ENCODE data around the gene GAS7.
A peak's percentile ranks its signal among the peaks of the same experiment; 100 is the strongest.
"Not testable (repeated sequence)": the region's sequence is repeated elsewhere in the genome, so short reads cannot be mapped to it uniquely, and the experiment has no call there.

The GAS7 gene

DNA sequence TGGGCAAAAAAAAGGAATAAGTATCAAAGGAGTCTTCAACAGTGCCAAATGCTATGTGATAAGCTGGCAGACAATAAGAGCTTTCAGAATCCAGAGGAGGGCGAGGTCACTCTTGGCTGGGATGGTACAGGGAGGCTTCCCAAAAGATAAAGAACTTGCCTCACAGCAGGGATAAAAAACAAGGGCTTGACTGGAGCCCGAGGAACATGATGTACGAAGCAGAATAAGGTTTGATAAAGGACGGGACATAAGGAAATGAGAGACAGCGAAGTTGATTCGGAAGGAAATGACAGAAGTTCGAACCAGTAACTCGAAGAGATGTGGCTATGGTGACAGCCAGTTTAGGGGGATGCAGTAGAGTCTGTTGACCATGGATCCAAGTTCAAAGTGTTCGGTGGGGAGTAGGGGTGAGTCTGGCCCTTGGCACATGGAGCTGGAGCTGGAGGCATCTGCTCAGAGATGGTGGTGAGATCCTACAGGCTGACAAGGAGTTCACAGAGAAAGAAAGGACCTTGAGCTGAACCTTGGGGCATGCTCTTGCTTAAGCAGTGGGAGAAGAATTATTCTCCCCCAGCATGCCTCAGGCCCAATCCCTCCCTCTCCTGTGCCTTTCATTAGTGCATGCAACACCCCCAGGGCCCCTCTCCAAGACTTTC is 155.7 kb downstream of the GAS7 start:
- no peak for DNase-seq

DNA sequence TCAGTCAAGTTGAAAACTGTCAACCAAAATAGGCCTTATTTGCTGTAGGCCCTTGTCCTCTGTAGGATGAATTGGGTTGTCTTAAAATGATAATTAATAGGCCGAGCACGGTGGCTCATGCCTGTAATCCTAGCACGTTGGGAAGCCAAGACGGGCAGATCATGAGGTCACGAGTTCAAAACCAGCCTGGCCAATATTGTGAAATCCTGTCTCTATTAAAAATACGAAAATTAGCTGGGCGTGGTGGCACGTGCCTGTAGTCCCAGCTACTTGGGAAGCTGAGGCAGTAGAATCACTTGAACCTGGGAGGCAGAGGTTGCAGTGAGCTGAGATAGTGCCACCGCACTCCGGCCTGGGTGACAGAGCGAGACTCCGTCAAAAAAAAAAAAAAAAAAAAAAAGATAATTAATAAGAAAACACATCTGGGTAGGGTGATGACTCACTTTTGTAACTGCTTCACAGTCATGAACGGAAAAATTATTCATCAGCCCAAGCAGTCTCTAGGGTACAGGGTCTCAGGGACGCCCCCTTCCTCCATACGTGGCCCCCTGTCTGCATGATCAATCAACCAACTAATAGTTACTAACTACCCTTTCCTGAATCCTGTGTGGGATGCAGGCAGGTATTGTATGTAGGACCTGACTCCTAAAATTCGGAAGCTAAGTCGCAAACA is 156.4 kb downstream of the GAS7 start:
- DNase-seq, result no peak

DNA sequence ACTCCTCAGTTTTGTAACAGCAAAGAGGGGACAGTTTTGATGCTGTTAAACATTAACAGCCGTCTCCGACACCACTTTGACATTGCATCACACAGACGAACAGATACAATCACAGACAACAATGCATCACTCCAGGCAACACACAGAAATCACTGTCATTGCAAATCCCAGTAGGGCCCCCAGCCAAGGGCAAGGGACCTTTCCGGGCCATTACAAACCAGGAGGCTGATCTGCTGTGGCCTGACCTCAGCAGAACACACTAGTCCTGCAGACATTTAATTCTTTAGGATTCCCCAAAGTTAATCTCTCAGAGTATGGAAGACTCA is 157.2 kb downstream of the GAS7 start:
- DNase-seq, result no peak

DNA sequence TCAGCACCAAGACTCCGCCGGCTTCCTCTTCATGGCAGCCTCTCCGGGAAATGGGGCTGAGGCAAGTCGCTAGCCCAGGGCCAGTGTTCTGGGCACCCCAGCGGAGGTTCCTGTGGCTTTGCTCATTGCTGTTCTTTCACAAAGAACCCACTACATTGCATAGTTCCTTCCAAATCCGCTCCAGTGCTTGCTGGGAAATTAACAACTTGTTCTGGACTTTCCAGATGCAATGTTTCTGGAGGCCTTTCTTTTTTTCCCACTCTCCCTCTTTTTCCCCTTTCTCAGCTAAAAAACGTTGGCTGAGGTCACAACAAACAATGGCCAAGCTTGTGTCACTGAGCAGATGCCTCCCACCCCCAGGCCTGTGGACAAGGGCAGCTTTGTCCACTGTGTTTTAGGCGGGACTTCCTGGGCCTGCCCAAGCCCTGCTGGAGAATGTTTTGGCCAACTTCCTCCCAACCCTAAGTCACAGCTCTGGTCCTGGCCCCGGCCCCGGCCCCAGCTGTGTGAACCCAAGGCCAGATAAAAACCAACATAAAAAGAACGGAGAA is 161.8 kb downstream of the GAS7 start:
- no peak for DNase-seq

DNA sequence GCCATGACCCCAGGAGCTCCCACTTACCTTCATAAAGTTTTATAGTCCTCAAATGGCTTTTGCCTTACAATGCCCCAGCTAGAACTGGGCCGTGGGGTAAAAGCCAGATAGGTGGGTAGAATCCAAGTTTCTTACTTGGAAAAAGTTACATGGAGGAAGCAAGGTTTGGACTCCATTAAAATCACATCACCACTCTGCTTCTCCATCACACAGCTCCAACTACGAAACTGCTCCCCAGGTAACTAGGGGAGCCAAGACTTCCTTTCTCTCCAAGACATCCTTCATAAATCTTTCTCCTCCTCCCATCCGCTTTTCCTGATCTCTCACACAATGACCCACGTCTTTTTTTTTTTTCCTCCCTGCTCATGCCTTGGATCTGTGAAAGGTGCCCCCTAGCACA is 162.5 kb downstream of the GAS7 start:
- no peak for DNase-seq

DNA sequence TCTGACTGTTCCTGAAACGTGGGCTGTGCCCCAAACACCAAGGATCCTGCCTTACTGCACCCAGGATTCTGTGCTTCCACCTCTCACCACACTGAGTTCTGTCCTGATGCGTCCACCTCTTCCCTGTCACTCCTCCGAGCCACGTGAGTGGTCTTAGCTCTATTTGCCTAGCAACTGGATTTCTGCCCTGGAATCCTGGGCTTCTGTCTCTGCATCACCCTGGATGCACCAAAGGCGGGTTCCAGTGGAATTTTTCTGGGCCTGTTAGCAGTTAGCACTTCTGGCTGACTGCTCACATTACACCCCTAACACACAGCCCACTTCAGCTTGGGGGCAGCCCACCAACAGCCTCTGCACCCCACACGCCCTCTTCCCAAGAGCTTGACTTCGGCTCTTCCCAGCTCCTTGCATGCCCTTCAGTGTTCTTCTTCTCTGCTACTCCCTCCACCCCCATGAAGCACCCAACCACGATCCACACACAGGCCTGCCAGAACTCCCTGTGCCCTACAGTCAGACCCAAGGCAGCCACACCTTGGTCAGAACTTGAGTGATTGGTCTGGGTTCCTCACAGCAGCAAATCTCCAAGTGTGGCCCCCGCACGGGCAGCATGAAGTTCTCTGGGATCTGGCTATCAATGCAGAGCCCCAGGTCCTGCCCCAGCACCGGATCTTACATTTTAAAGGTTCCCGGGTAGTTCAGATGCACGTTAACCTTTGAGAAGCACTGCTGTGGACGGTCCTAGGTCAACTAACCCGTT is 163.5 kb downstream of the GAS7 start:
- DNase-seq, result no peak

DNA sequence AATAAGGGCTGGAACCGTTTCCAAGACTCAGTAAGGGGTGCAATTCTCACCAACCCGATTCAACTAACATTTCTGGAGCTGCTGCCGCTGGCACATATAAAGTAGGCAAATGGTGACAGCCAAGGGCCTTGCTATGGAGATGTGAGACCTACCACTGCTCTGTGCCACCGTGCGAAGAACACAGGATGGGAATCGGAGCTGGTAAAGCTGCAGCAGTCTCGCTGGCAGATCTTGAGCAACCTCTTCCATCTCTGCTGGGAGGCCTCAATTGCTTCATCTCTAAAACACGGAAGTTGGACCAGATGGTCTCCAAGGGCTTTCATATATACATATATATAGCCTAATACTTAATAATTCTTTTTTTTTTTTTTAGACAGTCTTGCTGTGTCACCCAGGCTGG is 164.4 kb downstream of the GAS7 start:
- DNase-seq, result peak; percentile 86 to 89

DNA sequence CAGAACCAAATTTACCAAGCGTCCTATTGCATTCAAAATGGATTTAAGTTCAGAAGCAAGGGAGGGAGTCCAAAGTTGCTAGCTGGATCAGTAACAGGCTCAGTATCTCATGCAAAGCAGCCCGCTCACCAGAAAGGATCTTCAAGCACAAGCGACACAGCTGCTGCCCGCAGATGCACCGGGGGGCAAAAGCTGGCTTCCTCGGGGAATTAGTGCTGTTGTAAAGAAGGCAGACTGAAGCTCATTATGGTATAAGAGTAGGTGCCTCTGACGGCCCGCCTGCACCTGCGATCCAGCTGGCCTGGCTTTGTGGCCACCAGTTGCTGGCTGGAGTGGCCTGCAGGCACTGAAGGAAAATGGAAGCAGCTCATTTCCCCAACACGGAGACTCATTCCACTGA is 165.0 kb downstream of the GAS7 start:
- DNase-seq, result no peak

DNA sequence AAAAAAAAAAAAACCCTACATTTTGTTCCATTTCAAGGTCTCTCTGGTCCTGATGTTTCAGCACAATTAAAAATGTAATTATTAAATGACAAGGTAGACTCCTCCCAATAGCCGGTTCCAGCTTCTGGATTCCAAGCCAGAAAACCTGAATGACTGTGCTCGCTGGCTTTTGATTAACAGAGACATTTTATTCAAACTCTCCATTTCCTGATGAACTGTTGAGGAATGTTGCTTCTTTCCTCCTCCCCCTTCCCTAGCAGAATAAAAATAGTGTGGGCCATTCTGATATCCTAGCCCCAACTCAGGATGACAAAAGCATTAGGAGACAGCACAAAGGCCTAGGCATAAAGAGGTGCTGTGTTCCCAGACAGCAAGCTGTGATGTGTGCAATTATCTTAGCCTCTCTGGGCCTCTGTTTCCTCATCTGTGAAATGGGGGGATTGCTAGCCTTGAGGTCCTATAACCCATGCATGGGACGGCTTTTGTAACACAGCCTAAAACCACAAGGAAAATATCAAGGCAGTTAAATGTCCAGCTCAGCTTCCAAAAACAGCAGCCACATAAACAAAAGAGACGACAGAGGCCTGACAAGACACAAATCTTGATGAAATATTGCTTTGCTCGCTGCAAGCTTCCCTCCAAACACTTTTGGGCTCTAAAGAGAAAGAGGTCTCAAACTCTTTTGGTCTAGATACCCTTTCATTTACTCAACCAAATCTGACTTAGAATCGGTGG is 166.1 kb downstream of the GAS7 start:
- DNase-seq, result no peak

DNA sequence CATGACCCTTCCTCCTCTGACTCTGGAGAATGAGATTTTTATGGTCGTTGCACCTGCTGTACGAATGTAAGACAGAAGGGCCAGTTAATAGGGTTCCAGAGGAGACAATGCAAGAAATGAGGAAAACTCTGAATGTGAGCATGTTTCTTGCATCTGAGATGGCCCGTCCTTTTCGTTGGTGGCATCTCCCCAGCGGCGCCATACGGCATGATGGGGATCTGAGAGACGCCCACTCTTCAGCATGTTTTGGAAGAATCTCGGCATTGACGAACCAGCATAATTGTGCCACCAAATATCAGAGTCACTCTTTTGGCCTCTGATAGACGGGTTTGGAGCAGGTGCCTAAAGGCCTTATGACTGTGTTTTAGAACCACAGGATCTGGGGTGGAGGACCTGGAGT is 166.8 kb downstream of the GAS7 start:
- DNase-seq, result no peak

DNA sequence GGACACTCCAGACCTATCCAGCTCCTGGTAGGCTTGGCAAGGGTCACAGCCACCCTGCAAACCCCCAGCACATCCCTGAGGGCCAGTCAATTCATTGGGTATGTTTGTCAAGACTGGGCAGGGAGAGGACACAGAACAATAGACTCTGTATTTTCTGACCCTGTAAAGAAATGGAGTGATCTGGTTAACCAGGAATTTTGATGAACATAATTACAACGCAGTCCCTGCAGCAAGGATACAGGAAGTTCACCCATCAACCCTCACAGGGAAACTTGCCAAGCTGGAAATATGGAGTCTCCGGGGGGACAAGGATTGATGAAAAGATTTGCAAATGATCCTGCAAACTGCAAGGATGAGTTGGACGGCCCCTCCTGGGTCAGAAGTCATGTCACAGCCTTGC is 167.3 kb downstream of the GAS7 start:
- no peak for DNase-seq

DNA sequence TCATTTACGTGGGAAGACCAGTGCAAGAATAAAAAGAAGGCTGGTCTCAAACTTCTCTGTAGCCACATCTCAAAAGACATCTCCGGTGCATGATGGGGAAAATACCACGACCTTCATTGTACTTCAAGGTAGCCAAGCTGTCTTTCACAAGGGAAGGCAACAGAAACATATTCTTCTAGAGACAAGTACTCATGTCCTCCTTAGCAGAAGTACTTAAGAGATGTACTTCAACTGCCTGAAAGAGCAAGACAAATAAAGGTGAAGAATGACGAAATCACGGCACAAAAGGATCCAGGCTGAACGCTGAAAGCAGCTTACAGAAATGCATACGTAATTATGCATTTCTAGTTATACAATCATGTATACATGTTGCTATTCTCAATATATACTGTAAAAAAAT is 169.3 kb downstream of the GAS7 start:
- no peak for DNase-seq

DNA sequence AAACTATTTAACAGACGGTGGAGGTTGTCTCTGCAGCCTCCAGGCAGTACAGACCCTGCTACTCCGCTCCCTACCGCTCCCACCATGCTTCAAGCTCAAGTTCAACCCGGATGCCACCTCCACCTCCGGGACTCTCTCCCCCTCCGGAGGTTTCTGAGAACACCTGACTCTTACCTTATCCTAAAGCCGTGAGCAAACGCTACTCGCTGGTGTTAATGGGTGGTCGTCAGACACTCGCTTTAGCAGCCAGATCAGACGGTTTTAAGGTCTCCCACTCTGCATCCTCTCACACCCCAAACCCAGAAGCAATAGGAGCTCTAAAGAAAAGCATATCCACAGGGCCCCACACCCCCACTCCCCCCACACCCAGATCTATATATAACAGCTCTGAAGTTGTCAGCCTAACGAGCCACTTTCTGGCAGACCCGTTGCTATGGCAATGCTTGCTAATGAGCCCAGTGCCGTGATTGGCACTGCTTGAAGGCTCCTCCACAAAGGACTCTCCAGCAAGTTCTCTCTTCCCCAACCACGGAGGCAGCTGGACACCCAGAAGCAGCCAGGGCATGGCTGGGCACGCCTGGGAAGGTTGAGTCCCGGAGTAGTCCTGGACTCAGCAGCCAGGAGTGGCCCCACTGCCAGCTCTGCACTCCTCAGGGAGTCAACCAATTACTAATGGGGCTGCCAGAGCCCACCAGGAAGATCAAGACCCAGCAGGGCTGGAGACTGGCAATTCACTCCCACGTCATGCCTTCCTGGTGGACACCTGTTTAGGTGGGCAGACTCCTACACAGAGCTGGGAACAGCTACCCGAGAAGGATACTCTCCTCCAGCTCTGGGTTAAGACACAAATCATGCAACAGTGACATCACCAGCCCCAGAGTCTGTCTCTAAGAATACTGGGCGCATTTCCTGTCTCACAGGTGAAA is 172.2 kb downstream of the GAS7 start:
- no peak for DNase-seq

DNA sequence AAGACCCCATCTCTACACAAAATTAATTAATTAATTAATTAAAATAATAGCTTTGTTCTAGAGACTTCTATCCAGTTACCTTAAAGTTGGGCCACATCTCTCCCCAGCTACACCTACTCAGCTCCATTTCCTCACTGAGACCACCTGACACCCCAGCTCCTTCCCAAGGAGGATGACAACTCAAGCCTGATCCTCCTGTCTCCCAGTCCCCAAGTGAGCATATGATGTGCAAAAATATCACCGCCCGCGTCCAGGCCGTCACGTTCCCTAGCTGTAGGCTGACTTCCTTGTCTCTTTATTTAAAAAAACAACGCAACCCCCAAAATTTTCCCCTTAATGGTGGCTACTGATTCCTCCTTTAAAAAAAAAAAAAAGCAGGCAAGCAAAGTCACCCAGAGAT is 173.2 kb downstream of the GAS7 start:
- DNase-seq, result no peak

DNA sequence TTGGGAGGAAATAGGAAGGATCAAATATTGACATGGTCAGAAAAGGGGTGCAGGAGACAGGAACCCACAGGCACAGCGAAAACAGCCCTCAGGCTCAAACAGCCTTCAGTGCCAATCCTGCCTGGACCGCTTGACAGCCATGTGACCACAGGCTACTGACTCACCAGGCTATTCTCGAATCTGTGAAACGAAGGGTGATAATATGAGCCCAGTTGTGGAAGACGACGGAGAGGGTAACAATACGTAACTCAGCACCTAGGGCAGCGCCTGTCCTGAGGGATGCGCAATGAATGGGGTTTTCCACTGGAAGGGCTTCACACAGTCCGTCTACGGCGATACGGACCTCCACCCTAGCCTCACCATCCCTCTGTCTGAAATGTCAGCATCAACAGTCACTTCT is 176.0 kb downstream of the GAS7 start:
- no peak for DNase-seq

DNA sequence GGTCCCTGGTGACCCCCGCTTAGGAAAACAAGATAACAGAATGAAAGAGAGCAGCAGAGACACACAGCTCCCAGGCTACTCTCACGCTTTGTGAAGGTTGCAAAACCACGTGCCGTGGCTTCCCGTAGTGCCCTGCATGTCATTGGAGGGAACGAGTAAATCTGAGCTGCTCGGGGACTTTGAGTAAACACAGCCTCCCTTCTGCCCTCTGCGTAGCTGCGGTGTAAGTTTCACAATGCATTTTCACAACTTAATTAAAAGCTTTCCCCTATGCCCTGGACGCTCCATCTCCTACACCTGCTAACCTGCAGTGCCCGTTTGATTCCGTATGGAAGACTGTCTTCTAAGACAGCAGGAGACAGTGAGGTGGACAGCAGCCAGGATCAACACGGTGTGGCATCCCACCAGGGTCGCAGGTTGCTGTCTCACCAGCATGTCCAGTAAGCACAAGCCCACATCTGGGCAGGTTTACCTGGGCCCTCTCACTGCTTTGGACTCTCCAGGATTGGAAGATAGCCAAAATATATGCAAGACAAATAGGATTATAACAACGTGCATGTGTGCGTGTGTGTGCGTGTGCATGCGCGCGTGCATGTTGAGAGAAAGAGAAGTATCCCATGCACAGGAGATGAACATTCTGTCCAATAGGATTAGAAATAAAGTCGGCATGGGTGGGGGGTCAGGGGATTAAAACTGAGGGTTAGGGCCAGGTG is 177.0 kb downstream of the GAS7 start:
- DNase-seq, result peak; percentile 31 to 57

DNA sequence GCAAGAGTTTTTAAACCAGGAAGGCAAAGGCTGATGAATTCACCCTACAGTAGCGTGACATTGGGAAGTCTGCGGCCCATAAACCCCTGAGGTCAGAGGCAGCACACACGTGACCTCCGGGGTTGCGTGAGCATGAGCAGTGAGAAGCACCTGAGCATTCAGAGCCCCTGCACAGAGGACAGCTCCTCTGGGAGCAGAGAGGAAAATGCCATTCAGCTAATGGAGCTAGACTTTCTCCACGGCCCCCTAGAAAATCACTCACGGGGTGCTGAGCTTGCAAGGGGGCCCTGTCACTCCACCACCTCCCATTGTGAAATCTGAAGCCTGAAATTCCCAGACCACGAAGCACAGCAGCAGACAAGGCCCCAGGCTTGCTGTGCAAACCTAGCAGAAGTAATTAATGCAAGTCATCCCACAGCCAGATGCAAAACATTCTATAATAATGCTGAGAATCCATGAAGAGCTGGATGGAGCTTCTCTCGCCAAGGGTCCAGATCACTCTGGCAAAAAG is 178.4 kb downstream of the GAS7 start:
- DNase-seq, result peak in 1 of 2 experiments; percentile 10

DNA sequence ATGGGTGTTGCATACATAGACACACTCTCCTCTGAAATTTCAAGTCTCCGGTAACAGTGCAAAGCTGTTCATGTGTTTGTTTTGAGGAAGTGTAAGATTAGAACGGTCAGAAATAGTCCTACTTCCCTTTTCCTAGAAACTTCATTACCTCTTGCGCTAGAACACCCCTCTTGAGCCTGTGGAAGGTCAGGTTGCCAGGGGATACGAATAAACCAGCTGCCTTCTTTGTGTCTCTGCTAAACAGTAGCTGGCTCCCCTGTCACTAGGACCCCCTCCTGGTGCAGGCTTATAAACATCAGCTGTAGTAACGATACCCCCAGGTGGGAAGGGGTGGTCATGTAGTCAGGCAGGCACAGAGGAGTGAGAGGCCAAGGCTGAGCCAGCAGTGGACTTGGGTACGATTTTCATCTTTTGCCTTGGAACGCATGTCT is 179.9 kb downstream of the GAS7 start:
- peak; percentile 88 to 92 for DNase-seq

DNA sequence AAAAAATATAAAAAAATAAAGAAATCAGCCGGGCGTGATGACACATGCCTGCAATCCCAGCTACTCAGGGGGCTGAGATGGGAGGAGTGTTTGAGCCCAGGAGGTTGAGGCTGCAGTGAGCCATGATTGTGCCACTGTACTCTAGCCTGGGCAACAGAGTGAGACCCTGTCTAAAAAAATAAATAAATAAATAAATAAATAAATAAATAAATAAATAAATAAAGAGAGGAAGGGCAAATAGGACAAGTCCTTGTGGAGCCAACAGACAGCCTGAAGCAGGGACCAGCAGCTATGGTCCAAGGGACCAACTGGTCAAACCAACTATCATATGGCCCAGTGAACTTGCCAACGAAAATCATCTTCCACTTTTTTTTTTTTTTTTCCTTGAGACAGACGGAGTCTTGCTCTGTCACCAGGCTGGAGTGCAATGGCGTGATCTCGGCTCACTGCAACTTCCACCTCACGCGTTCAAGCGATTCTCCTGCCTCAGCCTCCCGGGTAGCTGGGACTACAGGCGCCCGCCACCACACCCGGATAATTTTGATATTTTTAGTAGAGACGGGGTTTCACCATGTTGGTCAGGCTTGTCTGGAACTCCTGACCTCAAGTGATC is 181.3 kb downstream of the GAS7 start:
- not testable (repeated sequence) for DNase-seq

DNA sequence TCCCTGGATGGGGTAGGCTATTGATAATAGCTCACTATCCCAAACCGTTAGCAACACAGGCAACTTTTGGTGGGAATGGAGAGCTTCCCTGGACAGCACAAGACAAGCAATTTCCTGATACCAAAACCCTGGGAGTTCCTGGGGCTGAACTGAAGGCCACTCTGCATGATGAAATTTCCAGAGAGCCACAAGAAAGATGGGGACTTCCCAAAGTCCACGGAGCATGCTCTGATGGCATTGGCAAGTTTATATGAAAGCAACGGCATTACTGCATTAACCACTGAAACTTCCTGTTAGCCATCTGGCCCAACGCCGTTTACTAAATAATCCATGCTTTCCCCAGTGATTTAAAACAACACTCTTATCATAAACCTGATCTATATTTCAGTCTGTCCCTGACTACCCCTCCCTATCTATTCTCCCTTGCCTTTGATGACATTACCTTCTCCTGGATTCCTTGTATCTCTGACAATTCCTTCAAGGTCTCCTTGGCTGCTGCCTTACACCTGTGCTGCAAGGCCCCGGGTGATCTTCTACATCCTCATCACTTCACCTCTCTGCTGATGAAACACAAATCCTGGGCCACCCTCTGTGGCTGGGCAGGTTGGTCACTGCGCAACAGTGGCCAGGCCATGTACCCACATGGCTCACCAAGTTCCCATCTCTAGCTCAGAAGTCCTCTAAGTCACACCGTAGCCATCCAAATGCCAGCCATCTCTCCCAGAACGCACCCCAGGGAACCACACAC is 184.9 kb downstream of the GAS7 start:
- no peak for DNase-seq

Data from AML-193 (cell line).